ENCODE measurements around the gene RSL1D1. TPM values are rescaled to one million over a fixed set of nuclear protein-coding genes. Genes with fewer than 3 reads are reported as not detected.

The RSL1D1 gene
- total and polyA plus RNA-seq, 2 of the 8 experiments (the other 6 are each of a cell fraction or from before 2014, with no cell fraction given) = 41.3 to 292 TPM

- no peak overlapping the region for H2AFZ ChIP-seq (ENCODE audit: low read length)
- TF ChIP-seq POU5F1 (IDR thresholded peaks at IDR 0.05; ENCODE audit: low read depth, low read length) (no peak), TAF7 (optimal IDR thresholded peaks at IDR 0.05; ENCODE audit: borderline replicate concordance, low read depth, low read length) (no peak), JUND (IDR thresholded peaks at IDR 0.05; ENCODE audit: low read length) (no peak), YY1 (IDR thresholded peaks at IDR 0.05; ENCODE audit: low read depth, low read length) (no peak), POLR2AphosphoS5 (IDR thresholded peaks at IDR 0.05; ENCODE audit: low read depth, low read length) (no peak), CBX8 (IDR thresholded peaks at IDR 0.05; ENCODE audit: borderline replicate concordance, low read depth, low read length) (no peak), SAP30 (IDR thresholded peaks at IDR 0.05; ENCODE audit: insufficient read depth, insufficient replicate concordance, low read length) (no peak), BCL11A (IDR thresholded peaks at IDR 0.05; ENCODE audit: low read depth in 2 of 2, low read length in 2 of 2) (no peak), KDM4A (IDR thresholded peaks at IDR 0.05; ENCODE audit: low read depth, low read length, severe bottlenecking) (no peak), SRF (IDR thresholded peaks at IDR 0.05; ENCODE audit: low read depth, low read length) (no peak)
- H4K5ac ChIP-seq (ENCODE audit: insufficient read length, low read depth, low read length) = no peak overlapping the region
- no peak overlapping the region for H3K18ac ChIP-seq (ENCODE audit: extremely low read depth, low read length)
- H3K27me3 ChIP-seq (replicated peaks in 1 of 4; ENCODE audit: control insufficient read depth in 3 of 4, extremely low read depth in 1 of 4, insufficient read depth in 3 of 4, low read length in 3 of 4) = no peaks in the 10 kb centered on the region
- no peak overlapping the region for H3K23ac ChIP-seq (ENCODE audit: insufficient read length)
- H4K8ac ChIP-seq (ENCODE audit: extremely low read depth, insufficient read depth, low read length) = no peak overlapping the region
- H3K4me3 ChIP-seq (ENCODE audit: extremely low read depth in 1 of 4, insufficient read depth in 2 of 4, low read depth in 3 of 4, low read length in 4 of 4) = no peak overlapping the region
- CTCF ChIA-PET (ENCODE audit: partially characterized antibody) = no interaction called here
- no peak overlapping the region for H3K9ac ChIP-seq (replicated peaks in 1 of 4; ENCODE audit: extremely low read depth in 1 of 4, low read depth in 3 of 4, low read length in 3 of 4)
- H3K56ac ChIP-seq (replicated peaks; ENCODE audit: insufficient read length, low read depth, low read length) = no peak overlapping the region
- FAIRE-seq (no peak), DNase-seq (ENCODE audit: low read depth in 1 of 2, low spot score in 2 of 2) (no peak)
- no peaks in the 10 kb centered on the region for H3K79me1 ChIP-seq (ENCODE audit: low read depth, low read length)
- no peak overlapping the region for H3K4ac ChIP-seq (replicated peaks; ENCODE audit: insufficient read length, low read depth, low read length)
- H3K14ac ChIP-seq (ENCODE audit: insufficient read length) = no peak overlapping the region
- no peak overlapping the region for H2AK5ac ChIP-seq (ENCODE audit: low read depth, low read length)
- H3K23me2 ChIP-seq (ENCODE audit: low read depth, low read length) = no peaks in the 10 kb centered on the region
- H2BK20ac ChIP-seq (ENCODE audit: low read length) = no peak overlapping the region
- H3K4me2 ChIP-seq (ENCODE audit: insufficient read depth in 1 of 2, low read depth in 2 of 2, low read length in 2 of 2) = no peak overlapping the region
- H4K20me1 ChIP-seq (replicated peaks in 1 of 2; ENCODE audit: control insufficient read depth in 1 of 2, insufficient read depth in 2 of 2, low read length in 2 of 2) = no peaks in the 10 kb centered on the region
- H2BK5ac ChIP-seq (ENCODE audit: low read depth, low read length) = no peak overlapping the region
- no peaks in the 10 kb centered on the region for H3K4me1 ChIP-seq (replicated peaks in 1 of 4; ENCODE audit: control insufficient read depth in 3 of 4, insufficient read depth in 4 of 4, low read length in 3 of 4)
- no peak overlapping the region for H2BK15ac ChIP-seq (ENCODE audit: low read length)
- H3K9me3 ChIP-seq (ENCODE audit: insufficient read depth in 2 of 2, low read depth in 1 of 2, low read length in 1 of 2) = no peaks in the 10 kb centered on the region
- no peak overlapping the region for H4K91ac ChIP-seq (replicated peaks; ENCODE audit: insufficient read length, low read length)
- no peak overlapping the region for H3K27ac ChIP-seq (ENCODE audit: low read depth, low read length)
- WGBS, 2 experiments (ENCODE audit: extremely low coverage in 1 of 2, insufficient coverage in 1 of 2, insufficient read length in 1 of 2, insufficient replicate concordance in 2 of 2, low coverage in 1 of 2, low lambda C conversion rate in 2 of 2, missing lambda C conversion rate in 1 of 2) = 90% methylated on average over 6 of the region's 6 CpGs; no CpG with 5 or more reads in 1 of the 2 experiments
- H3K79me2 ChIP-seq (ENCODE audit: control insufficient read depth in 1 of 2, insufficient read depth in 2 of 2, low read length in 2 of 2) = no peaks in the 10 kb centered on the region
- POLR2A ChIA-PET (ENCODE audit: partially characterized antibody) = no interaction called here
- no peak overlapping the region for H2BK12ac ChIP-seq (ENCODE audit: low read depth, low read length)
- peaks cover 19 to 64% (median 40%) of the 10 kb centered on the region in 4 experiments for H3K36me3 ChIP-seq (ENCODE audit: control insufficient read depth in 2 of 4, insufficient read depth in 4 of 4, low read length in 3 of 4)
- no peak overlapping the region for H2BK120ac ChIP-seq (replicated peaks; ENCODE audit: low read depth, low read length)
These were observed 35.5 kb upstream of the RSL1D1 start for GRCh38 chr16:11886881-11887280.

Data from H1 (cell line).